Right renal pelvis (tissue), 4 donors: ENCODE data around the gene ESPNL. TPM values are rescaled to one million over a fixed set of nuclear protein-coding genes. Genes with fewer than 3 reads are reported as not detected.

Experiments used
- DNase-seq, 4 donors: peaks; one replicate each; pipeline ENCODE4 v3.0.0-alpha.2; 2013; ENCODE audit warnings: low read depth in 4 of 4, low spot score in 3 of 4, missing footprints in 1 of 4
- polyA plus RNA-seq, 4 donors: library from polyadenylated mRNA; unstranded; fragments of 120-200 nt; gene quantifications; one replicate each; pipeline ENCODE4 v1.2.1, GENCODE V29; 2013; ENCODE audit not compliant: insufficient read length in 4 of 4

ESPNL gene
- polyA plus RNA-seq, 4 donors = 0.53 to 2.3 (median 1.6) TPM

DNA sequence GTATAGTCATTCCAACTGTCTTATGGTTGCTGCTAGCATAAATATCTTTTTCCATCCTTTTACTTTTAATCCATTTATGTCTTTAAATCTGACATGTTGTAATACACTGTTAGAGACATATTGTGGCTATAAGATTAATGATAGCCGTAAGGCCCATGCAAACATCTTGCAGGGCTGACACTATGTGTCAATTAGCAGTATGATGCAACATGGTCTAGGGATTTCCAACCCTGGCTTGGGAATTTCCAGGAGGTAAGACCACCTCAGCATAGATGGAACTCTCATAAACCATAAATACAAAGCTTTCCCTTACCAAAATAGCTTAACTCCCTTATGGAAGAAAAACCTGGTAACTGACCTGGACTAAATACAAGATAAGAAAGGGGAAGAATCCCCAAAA lies 22.8 kb upstream of the ESPNL start:
- no peak for DNase-seq

DNA sequence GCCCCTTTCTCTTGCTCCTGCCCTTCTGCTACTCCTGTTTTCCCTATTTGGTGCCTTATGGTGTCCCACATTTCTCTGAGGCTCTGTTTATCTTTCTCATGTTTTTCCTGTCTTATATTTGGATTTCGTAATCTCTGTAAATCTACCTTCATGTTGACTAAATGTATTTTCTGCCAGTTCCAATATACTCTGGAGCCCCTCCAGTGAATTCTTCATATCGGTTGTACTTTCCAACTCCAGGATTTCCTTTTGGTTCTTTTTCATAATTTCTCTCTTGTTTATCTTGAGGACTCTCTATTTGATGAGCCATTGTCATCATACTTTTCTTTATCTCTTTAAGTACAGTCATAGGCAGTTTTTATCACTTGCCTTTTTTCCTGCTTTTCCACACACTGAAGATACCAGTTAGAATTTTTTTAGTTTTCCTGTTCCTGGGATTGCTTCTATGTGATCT lies 20.2 kb upstream of the ESPNL start:
- DNase-seq = no peak

GRCh38 chr2:238080518-238080917 lies 19.6 kb upstream of the ESPNL start:
- DNase-seq = no peak

GRCh38 chr2:238081150-238081549 lies 19.0 kb upstream of the ESPNL start:
- DNase-seq = no peak

GRCh38 chr2:238081561-238081960 lies 18.6 kb upstream of the ESPNL start:
- DNase-seq = no peak

- no peak for DNase-seq
These were observed 18.0 kb upstream of the ESPNL start for GRCh38 chr2:238082151-238082550.

GRCh38 chr2:238082827-238083226 lies 17.3 kb upstream of the ESPNL start:
- no peak for DNase-seq

DNA sequence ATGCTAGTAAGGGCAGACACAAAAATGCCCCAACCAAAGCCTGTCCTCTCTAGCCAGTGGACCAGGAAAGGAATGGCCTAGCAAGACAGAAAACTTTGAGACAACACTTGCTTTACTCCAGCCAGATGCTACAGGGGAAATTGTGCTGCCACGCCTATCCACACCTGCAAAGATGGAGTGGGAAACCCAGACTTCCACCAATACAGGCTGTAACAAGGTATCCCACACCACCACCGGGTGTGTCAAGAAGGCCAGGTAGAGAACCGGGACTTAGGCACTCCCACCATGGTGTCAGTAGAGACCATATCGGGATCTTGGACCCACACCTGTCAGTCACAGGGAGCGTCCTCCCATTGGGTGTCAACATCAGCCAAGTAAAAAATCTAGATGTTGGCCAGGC lies 16.2 kb upstream of the ESPNL start:
- DNase-seq = no peak

GRCh38 chr2:238084761-238085160 lies 15.4 kb upstream of the ESPNL start:
- no peak for DNase-seq

DNA sequence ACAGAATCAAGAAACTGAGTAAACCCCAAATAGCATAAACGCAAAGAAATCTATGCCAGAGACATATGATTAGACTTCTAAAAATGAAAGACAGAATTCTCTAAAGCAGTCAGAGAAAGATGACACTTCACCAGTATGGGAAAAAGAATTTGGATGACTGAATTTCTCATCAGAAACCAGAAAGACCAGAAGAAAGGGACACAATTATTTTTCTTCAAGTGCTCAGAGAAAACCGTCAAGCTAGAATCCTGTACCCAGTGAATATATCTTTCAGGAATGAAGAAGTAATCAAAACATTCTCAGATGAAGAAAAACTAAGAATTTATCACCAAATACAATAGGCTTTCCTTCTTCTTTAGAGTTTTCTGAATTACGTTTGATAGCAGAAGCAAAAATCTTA lies 14.2 kb upstream of the ESPNL start:
- no peak for DNase-seq

DNA sequence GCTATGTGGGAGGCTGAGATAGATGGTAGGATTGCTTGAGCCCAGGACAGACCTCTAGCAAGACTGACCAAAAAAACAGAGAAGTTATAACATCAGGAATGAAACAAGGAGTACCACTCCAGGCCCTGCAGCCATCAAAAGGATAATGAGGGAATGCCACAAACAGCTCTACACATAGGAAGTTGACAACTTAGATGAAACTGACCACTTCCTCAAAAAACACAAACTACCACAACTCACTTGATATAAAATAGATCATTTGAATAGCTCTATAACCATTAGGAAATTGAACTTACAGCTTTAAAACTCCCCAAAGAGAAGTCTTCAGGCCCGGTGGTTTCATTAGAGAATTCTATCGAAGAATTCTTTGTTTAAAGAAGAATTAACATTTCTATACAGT lies 12.9 kb upstream of the ESPNL start:
- no peak for DNase-seq

DNA sequence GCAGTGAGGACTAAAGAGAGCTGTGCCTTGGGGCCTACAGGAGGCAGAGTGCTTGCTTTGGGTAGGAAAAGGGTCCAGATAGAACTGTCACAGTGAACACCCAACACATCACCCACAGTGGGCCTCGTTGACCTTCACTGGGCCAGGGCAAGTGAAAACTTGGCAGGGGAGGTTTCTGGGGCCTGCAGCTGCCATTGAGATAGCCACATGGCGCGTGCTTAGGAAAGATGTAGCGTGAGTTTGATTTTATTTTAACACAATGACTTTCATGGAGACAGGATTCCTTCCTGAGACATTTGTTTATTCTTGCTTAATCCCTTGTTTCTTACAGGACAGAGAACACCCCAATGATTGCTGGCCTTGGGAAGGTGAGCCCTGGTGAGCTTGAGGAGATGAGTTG lies 9.3 kb upstream of the ESPNL start:
- DNase-seq = no peak

DNA sequence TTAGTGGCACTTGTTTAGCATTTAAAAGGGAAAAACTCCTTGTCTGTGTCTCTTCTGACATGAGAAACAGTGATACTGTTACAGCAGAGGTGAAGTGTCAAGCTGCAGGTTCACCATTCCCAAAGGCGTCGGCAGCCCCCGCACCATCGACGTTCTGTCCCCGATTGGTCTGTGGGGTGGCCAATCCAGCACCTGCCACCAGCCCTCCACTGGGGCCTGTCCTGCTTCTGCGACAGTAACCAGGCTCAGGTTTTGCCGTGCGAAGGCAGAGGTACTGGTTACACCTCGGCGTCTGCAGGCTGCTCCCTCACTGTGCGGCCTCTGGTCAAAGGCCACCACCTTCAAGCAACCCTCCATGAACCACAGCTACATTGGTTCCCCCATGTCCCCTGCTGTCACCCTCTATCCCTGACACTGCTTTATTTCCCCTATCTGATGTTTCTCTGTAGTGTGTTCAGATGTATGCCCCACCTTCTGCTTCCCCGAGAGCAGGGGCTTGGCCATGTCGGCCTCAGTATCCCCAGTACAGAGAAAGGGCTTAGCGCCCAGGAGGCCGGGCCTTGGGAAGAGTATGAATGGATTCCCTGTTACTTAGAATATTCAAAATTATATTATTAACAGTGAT lies 8.6 kb upstream of the ESPNL start:
- no peak for DNase-seq

- DNase-seq = no peak
These were observed 7.6 kb upstream of the ESPNL start for GRCh38 chr2:238092486-238093035.

GRCh38 chr2:238093181-238094140 lies 6.7 kb upstream of the ESPNL start:
- no peak for DNase-seq

- DNase-seq = no peak
These were observed 5.6 kb upstream of the ESPNL start for GRCh38 chr2:238094438-238095022.

GRCh38 chr2:238095143-238095542 lies 5.0 kb upstream of the ESPNL start:
- DNase-seq = no peak

- no peak for DNase-seq
These were observed 3.7 kb upstream of the ESPNL start for GRCh38 chr2:238096311-238097011.

DNA sequence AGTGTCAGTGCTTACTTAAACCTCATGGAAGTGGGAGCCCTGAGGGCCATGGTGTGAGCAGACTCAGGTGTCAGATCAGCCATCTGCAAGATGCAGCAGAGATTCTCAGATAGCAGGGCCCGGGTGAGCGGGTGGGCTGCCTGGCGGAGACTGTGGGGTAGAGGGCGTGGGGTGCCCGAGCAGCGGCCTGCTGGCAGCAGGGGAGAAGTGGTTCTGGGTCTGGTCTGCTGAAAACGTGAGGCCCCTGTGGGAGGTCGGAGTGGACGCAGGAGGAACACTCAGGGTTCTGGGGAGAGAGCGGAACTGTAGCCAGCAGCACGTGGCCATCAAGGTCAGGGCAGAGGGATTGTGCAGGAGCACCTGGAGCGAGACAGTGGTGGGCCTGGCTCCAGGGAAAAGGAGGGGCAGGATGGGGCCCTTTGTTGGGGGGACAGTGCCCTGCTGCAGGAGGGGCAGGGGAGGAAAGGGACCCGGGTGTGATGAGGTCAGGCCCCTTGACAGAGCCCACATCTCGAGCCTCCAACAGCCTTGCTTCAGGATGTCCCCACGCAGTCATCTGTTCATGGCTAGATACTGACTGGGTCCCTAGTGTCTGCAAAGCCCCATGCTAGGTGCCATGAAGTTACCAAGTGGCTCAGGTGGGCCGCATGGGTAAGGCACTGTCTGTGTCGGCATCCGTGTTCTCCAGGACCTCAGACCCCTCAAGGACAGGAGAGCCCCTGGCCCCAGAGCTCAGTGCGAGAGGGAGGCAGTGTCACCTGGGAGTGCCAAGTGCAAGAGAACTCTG lies 2.7 kb upstream of the ESPNL start:
- no peak for DNase-seq
